Sigmoid colon (tissue), 7 donors: ENCODE measurements around the gene CDH1. TPM values are rescaled to one million over a fixed set of nuclear protein-coding genes. Genes with fewer than 3 reads are reported as not detected.

Experiments
- DNase-seq: peaks from one replicate; pipeline ENCODE4 v3.0.0-alpha.2; 2019
- H3K27ac ChIP-seq, 4 donors: fragments of 200-600 bp; sonication (generic); one replicate each; pipeline ENCODE4 v1.5.1; 2016 to 2019; ENCODE audit warnings: mild to moderate bottlenecking in 1 of 4
- H3K27me3 ChIP-seq, 3 donors: fragments of 200-600 bp; sonication (generic); one replicate each; pipeline ENCODE4 v1.5.1; 2019; ENCODE audit warnings: mild to moderate bottlenecking in 1 of 3
- H3K36me3 ChIP-seq, 4 donors: fragments of 200-600 bp; sonication (generic); one replicate each; pipeline ENCODE4 v1.5.1; 2016 to 2019
- H3K4me1 ChIP-seq, 4 donors: fragments of 200-600 bp; sonication (generic); one replicate each; pipeline ENCODE4 v1.5.1; 2017 to 2019
- H3K4me3 ChIP-seq, 4 donors: fragments of 200-600 bp; sonication (generic); one replicate each; pipeline ENCODE4 v1.5.1; 2017 to 2019; ENCODE audit warnings: mild to moderate bottlenecking in 2 of 4, moderate library complexity in 1 of 4
- H3K9me3 ChIP-seq, 4 donors: fragments of 200-600 bp in 3 of 4; sonication (generic) in 3 of 4; one replicate each; pipeline versions ENCODE4 v1.5.1 to v1.6.1; 2013 to 2019
- EP300 ChIP-seq, 4 donors: sonication (generic); formaldehyde crosslinking; IDR thresholded peaks; one replicate each; pipeline ENCODE4 v1.6.1; 2017; ENCODE audit warnings: antibody characterized with exemption in 4 of 4
- POLR2A ChIP-seq, 2 donors: fragments of 450-650 bp; IDR thresholded peaks; one replicate each; pipeline ENCODE4 v1.6.1; 2016; ENCODE audit warnings: antibody characterized with exemption in 2 of 2, mild to moderate bottlenecking in 2 of 2, moderate library complexity in 2 of 2
- POLR2AphosphoS5 ChIP-seq, 4 donors: sonication (generic); formaldehyde crosslinking; IDR thresholded peaks; one replicate each; pipeline ENCODE4 v1.6.1; 2017; ENCODE audit warnings: antibody characterized with exemption in 4 of 4
- WGBS, 2 donors: extraction: QIAGEN DNeasy Blood & Tissue Kit; methylation state at CpG; one replicate each; pipeline ENCODE4 v1.1.7; 2013; 5-methylcytosine and 5-hydroxymethylcytosine counted together
- intact Hi-C: fragments of 100-400 bp; cut with DNase I; formaldehyde crosslinking; loops from one replicate; pipeline ENCODE4 v1.15.1; 2023
- polyA plus RNA-seq, 3 donors: library from polyadenylated mRNA; stranded (reverse); fragments of 200-250 nt; gene quantifications; one replicate each; pipeline ENCODE4 v1.2.3, GENCODE V29; 2013
- total RNA-seq, 4 donors: library from RNA; depleted of rRNA; stranded (reverse); fragments of >200 nt; gene quantifications; one replicate each; pipeline ENCODE4 v1.1.0, GENCODE V29; 2016
- TF ChIP-seq, protein P1 (sequence below), 4 experiments: fragments of 450-650 bp in 3 of 4; fragments of 200-600 bp in 1 of 4; IDR thresholded peaks; one replicate each; pipeline ENCODE4 v1.5.1; 2016 to 2019; ENCODE audit warnings: antibody characterized with exemption in 4 of 4, mild to moderate bottlenecking in 3 of 4, moderate library complexity in 2 of 4
- donor health status: healthy with polysubstance abuse.
- donor health status: Bipolar disorder and iron deficiency.
- donor health status: healthy.

Gene CDH1
- total and polyA plus RNA-seq, 7 donors: 0.14 to 163 (median 15.4) TPM; not detected in 1

DNA sequence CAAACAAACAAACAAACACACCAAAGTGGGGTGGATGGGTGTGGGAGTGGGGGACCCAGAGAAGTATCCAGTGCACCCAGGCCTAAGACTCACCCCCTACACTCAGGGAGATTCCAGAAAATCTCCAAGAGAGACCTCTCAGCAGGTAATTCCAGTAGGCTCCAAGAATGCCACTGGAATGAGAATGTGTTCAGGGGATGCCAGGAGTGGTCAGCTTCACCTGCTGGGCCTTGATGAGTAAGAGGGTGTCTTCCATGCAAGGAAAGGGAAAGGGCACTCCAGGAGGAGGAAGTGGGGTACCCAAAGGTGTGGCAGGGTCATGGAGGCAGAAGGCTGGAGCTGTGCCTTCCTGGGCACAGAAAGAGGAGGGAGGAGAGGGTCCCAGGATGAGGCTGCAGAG, 9.9 kb downstream of the CDH1 start:
- intact Hi-C loops: no loop called here
- DNase-seq: no peak
- H3K4me1 ChIP-seq: no peaks in the 10 kb centered on the region

DNA sequence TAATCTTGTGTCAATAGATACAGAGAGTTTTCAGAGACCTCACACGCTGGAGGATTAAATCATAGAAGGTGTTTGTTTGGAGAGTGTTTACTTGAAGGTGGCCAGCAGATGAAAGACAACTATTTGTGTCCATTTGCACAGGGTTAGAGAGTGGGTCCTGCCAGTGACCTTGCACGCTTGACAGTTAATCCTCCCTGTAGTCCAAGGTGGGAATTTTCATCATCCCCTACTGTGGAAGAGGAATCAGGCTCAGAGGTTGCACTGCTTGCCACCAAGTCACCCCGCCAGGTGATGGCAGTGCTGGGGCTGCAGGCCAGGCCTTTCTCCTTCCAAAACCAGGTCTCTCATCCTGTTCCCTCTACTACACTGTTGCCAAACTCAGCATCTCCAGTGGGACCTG, 12.3 kb downstream of the CDH1 start:
- WGBS, 2 donors: 77 to 88% methylated on average over 3 of the region's 3 CpGs
- intact Hi-C loops: no loop called here
- Histone ChIP-seq H3K27me3 (no peaks in the 10 kb centered on the region), H3K36me3 (no peaks in the 10 kb centered on the region), H3K4me1 (no peaks in the 10 kb centered on the region), H3K9me3 (no peaks in the 10 kb centered on the region), H3K27ac (no peak overlapping the region), H3K4me3 (no peak overlapping the region)
- TF ChIP-seq POLR2A (IDR thresholded peaks at IDR 0.05): no peak
- TF ChIP-seq, protein P1, sequence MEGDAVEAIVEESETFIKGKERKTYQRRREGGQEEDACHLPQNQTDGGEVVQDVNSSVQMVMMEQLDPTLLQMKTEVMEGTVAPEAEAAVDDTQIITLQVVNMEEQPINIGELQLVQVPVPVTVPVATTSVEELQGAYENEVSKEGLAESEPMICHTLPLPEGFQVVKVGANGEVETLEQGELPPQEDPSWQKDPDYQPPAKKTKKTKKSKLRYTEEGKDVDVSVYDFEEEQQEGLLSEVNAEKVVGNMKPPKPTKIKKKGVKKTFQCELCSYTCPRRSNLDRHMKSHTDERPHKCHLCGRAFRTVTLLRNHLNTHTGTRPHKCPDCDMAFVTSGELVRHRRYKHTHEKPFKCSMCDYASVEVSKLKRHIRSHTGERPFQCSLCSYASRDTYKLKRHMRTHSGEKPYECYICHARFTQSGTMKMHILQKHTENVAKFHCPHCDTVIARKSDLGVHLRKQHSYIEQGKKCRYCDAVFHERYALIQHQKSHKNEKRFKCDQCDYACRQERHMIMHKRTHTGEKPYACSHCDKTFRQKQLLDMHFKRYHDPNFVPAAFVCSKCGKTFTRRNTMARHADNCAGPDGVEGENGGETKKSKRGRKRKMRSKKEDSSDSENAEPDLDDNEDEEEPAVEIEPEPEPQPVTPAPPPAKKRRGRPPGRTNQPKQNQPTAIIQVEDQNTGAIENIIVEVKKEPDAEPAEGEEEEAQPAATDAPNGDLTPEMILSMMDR (IDR thresholded peaks at IDR 0.05): no peak
- no peak for TF ChIP-seq EP300 (IDR thresholded peaks at IDR 0.05)
- TF ChIP-seq POLR2AphosphoS5 (IDR thresholded peaks at IDR 0.05): no peak
- DNase-seq: no peak

More for the DNA sequence above, 9.9 kb downstream of the CDH1 start:
- Histone ChIP-seq H3K36me3 (no peaks in the 10 kb centered on the region), H3K9me3 (no peaks in the 10 kb centered on the region), H3K4me3 (no peak overlapping the region), H3K27ac (no peak overlapping the region), H3K27me3 (no peaks in the 10 kb centered on the region)
- no peak for TF ChIP-seq POLR2AphosphoS5 (IDR thresholded peaks at IDR 0.05)
- no peak for TF ChIP-seq EP300 (IDR thresholded peaks at IDR 0.05)
- TF ChIP-seq, protein P1 (IDR thresholded peaks at IDR 0.05): no peak
- no peak for TF ChIP-seq POLR2A (IDR thresholded peaks at IDR 0.05)

DNA sequence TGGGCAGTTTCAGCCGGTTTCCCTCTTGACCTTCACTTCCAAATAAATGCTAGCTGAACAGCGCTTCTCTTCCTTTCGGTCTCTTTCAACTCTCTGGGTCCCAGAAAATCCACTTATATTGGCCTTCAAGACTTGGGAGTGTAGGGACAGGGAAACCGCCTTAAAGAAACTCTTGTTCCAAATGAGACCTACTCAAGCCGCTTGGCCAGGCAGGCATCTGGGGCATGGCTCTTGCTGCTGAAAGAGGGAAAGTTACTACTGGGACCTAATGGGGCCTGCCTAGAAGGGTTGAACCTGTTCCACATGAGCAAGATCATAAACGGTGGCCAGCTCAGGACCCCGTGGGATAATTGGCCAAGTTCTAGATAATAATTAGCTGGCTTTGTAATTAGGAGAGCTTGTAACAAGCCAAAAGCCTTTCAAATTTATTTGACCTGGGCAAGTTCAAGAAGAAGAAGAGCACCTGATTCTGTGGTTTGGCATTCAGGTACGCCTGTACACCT, 13.2 kb downstream of the CDH1 start:
- H3K4me3 ChIP-seq: no peak overlapping the region
- H3K27me3 ChIP-seq: no peaks in the 10 kb centered on the region
- 57 to 75% methylated on average over 8 of the region's 8 CpGs for WGBS, 2 donors
- intact Hi-C loops: no loop called here
- DNase-seq: no peak
- H3K4me1 ChIP-seq: no peaks in the 10 kb centered on the region
- no peaks in the 10 kb centered on the region for H3K36me3 ChIP-seq
- H3K9me3 ChIP-seq: no peaks in the 10 kb centered on the region
- TF ChIP-seq POLR2AphosphoS5 (IDR thresholded peaks at IDR 0.05): no peak
- no peak for TF ChIP-seq POLR2A (IDR thresholded peaks at IDR 0.05)
- TF ChIP-seq, protein P1 (IDR thresholded peaks at IDR 0.05): no peak
- TF ChIP-seq EP300 (IDR thresholded peaks at IDR 0.05): no peak
- H3K27ac ChIP-seq: no peak overlapping the region

DNA sequence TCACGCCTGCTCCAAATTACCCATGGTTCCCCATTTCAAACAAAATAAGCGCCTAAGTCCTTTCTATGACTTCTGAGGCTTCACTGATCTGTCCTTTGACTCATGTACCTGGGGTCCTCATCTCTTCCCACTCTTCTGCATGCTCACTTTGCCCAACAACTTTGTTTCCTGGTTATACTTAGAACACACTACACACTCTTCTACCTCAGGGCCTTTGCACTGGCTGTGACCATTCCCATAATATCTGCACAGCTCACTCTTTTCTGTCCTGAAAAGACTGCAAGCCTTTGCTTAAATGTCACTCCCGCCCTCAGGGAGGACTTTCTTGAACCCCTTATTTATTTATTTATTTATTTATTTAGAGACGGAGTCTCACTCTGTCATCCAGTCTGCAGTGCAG, 14.1 kb downstream of the CDH1 start:
- H3K4me1 ChIP-seq: no peaks in the 10 kb centered on the region
- intact Hi-C loops: no loop called here
- 92 to 95% methylated on average over 4 of the region's 4 CpGs for WGBS, 2 donors

More for the DNA sequence above, 14.1 kb downstream of the CDH1 start:
- Histone ChIP-seq H3K36me3 (no peaks in the 10 kb centered on the region), H3K27ac (no peak overlapping the region), H3K9me3 (no peaks in the 10 kb centered on the region), H3K4me3 (no peak overlapping the region), H3K27me3 (no peaks in the 10 kb centered on the region)
- DNase-seq: no peak
- TF ChIP-seq, protein P1 (IDR thresholded peaks at IDR 0.05): no peak
- TF ChIP-seq EP300 (IDR thresholded peaks at IDR 0.05) (no peak), POLR2AphosphoS5 (IDR thresholded peaks at IDR 0.05) (no peak), POLR2A (IDR thresholded peaks at IDR 0.05) (no peak)
